Measurements from ENCODE around the gene FZD10. TPM values are rescaled to one million over a fixed set of nuclear protein-coding genes. Genes with fewer than 3 reads are reported as not detected.

FZD10 gene
- total RNA-seq, 1 experiment from 2014 or later, result not detected

DNA sequence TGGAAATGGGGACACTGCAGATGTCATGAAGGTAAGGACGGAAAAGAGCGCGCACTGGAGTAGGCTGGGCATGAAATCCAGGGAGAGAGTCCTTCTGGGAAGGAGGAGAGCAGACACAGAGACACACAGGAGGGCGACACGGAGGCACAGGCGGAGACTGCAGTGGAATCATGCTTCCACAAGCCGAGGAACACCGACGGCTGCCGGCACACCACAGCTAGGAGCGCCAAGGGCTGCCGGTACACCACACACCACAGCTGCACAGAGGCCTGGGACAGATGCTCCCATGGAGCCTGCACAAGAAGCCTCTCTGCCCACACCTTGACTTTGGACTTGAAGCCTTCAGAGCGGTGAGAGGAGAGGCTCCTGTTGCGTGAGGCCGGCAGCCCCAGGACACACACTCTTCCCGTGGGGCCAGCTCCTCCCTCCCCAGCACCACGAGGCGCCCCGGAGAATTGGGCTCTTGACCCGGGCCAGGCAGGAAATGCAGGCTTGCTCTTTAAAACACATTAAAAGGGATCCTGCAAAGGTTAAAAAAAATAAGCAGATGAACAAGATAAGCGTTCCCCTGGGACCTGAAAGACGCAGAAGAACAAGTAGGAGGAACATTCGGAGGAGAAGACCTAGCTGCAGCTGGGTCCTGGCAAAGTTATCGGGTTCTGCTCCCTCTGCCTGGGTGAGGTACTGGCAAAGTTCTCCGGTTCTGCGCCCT, 28.3 kb upstream of the FZD10 start:
- Histone ChIP-seq H3K36me3 (ENCODE audit: low read depth) (no peaks in the 10 kb centered on the region), H3K9me2 (ENCODE audit: insufficient read depth) (no peaks in the 10 kb centered on the region), H3K4me2 (no peak overlapping the region), H3K27ac (no peak overlapping the region), H3K4me1 (replicated peaks; ENCODE audit: insufficient read depth) (no peaks in the 10 kb centered on the region), H3K4me3 (no peak overlapping the region), H3K9me3 (ENCODE audit: insufficient read depth, low read depth) (no peaks in the 10 kb centered on the region; the same call in 1 of the 2 replicates), H3K27me3 (ENCODE audit: insufficient read depth, low read depth) (peaks cover 68% of the 10 kb centered on the region), H2AFZ (no peak overlapping the region), H4K20me1 (ENCODE audit: insufficient read depth) (no peaks in the 10 kb centered on the region), H3K79me2 (ENCODE audit: low read depth) (no peaks in the 10 kb centered on the region), H3F3A (ENCODE audit: insufficient read depth, low read depth) (peaks cover 6% of the 10 kb centered on the region; the same call in 1 of the 2 replicates)
- no TSS peak for BruUV-seq (replicated peaks)
- no peak for DNase-seq
- TF ChIP-seq, protein P1, sequence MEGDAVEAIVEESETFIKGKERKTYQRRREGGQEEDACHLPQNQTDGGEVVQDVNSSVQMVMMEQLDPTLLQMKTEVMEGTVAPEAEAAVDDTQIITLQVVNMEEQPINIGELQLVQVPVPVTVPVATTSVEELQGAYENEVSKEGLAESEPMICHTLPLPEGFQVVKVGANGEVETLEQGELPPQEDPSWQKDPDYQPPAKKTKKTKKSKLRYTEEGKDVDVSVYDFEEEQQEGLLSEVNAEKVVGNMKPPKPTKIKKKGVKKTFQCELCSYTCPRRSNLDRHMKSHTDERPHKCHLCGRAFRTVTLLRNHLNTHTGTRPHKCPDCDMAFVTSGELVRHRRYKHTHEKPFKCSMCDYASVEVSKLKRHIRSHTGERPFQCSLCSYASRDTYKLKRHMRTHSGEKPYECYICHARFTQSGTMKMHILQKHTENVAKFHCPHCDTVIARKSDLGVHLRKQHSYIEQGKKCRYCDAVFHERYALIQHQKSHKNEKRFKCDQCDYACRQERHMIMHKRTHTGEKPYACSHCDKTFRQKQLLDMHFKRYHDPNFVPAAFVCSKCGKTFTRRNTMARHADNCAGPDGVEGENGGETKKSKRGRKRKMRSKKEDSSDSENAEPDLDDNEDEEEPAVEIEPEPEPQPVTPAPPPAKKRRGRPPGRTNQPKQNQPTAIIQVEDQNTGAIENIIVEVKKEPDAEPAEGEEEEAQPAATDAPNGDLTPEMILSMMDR (conservative IDR thresholded peaks at IDR 0.05), result no peak
- no peak for TF ChIP-seq EZH2 (IDR thresholded peaks at IDR 0.05; ENCODE audit: low read depth)
- ChIA-PET POLR2A (ENCODE audit: unreplicated experiment) (no interaction called here), CTCF (no interaction called here)
- intact Hi-C loops (cut with micrococcal nuclease; ENCODE audit: unreplicated experiment), result no loop called here

DNA sequence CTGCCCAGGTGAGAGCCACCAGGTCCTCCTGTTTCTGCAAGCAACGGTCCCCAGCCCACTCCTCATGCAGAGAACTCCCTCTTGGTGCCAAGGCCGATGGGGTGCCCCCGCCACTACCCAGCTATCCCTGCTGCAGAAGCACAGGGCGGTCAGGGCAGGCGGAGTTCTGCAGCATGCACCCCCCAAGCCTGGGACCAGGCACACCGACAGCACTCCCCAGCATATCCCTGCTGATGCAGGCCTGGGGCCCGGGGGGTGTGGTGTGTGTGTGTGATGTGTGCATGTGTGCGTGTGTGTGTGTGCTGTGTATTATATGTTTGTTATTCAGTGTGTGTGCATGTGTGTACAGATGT, 27.7 kb upstream of the FZD10 start:
- peaks cover 6% of the 10 kb centered on the region; the same call in 1 of the 2 replicates for H3F3A ChIP-seq (ENCODE audit: insufficient read depth, low read depth)
- no peaks in the 10 kb centered on the region; the same call in 1 of the 2 replicates for H3K9me3 ChIP-seq (ENCODE audit: insufficient read depth, low read depth)
- H4K20me1 ChIP-seq (ENCODE audit: insufficient read depth), result no peaks in the 10 kb centered on the region
- H3K4me3 ChIP-seq, result no peak overlapping the region
- no peaks in the 10 kb centered on the region for H3K36me3 ChIP-seq (ENCODE audit: low read depth)
- ChIA-PET POLR2A (ENCODE audit: unreplicated experiment) (no interaction called here), CTCF (no interaction called here)
- no peak for DNase-seq
- no peak overlapping the region for H3K4me2 ChIP-seq
- TF ChIP-seq, protein P1 (conservative IDR thresholded peaks at IDR 0.05), result no peak
- TF ChIP-seq EZH2 (IDR thresholded peaks at IDR 0.05; ENCODE audit: low read depth), result no peak
- H3K4me1 ChIP-seq (replicated peaks; ENCODE audit: insufficient read depth), result no peaks in the 10 kb centered on the region
- no peaks in the 10 kb centered on the region for H3K79me2 ChIP-seq (ENCODE audit: low read depth)
- H3K9me2 ChIP-seq (ENCODE audit: insufficient read depth), result no peaks in the 10 kb centered on the region
- H2AFZ ChIP-seq, result no peak overlapping the region
- intact Hi-C loops (cut with micrococcal nuclease; ENCODE audit: unreplicated experiment), result no loop called here
- BruUV-seq (replicated peaks), result no TSS peak
- H3K27me3 ChIP-seq (ENCODE audit: insufficient read depth, low read depth), result peaks cover 70% of the 10 kb centered on the region
- no peak overlapping the region for H3K27ac ChIP-seq

DNA sequence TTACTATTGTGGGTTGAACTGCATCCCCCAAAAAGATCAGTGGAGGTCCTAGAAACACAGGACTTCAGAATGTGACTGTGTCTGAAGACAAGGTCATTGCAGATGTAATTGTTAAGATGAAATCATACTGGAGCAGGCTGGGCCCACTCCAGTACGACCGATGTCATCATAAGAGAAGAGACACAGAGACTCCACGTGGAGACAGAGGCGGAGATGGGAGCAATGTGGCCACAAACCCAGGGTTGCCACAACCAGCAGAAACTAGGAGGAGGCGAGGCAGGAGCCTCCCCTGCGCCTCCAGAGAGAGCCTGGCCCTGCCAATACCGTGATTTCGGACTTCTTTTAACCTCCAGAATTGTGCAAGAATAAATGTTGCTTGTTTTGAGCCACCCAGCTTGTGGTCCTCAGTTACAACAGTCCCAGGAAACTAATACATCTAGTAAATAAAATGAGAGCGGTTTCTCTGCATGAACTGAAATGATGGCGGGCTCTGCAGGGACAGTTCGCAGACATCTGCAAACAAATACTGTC, 25.7 kb upstream of the FZD10 start:
- Histone ChIP-seq H3K36me3 (ENCODE audit: low read depth) (no peaks in the 10 kb centered on the region), H4K20me1 (ENCODE audit: insufficient read depth) (no peaks in the 10 kb centered on the region), H3K9me2 (ENCODE audit: insufficient read depth) (no peaks in the 10 kb centered on the region), H2AFZ (no peak overlapping the region), H3K9me3 (ENCODE audit: insufficient read depth, low read depth) (no peaks in the 10 kb centered on the region; the same call in 1 of the 2 replicates), H3F3A (ENCODE audit: insufficient read depth, low read depth) (peaks cover 6% of the 10 kb centered on the region; the same call in 1 of the 2 replicates), H3K4me3 (no peak overlapping the region), H3K4me2 (no peak overlapping the region), H3K27ac (no peak overlapping the region), H3K79me2 (ENCODE audit: low read depth) (no peaks in the 10 kb centered on the region), H3K4me1 (replicated peaks; ENCODE audit: insufficient read depth) (no peaks in the 10 kb centered on the region), H3K27me3 (ENCODE audit: insufficient read depth, low read depth) (peaks cover 78% of the 10 kb centered on the region)
- intact Hi-C loops (cut with micrococcal nuclease; ENCODE audit: unreplicated experiment), result no loop called here
- BruUV-seq (replicated peaks), result no TSS peak
- ChIA-PET CTCF (no interaction called here), POLR2A (ENCODE audit: unreplicated experiment) (no interaction called here)
- TF ChIP-seq, protein P1 (conservative IDR thresholded peaks at IDR 0.05), result no peak
- TF ChIP-seq EZH2 (IDR thresholded peaks at IDR 0.05; ENCODE audit: low read depth), result no peak
- no peak for DNase-seq
